Measurements from ENCODE around the gene KRTAP10-3. TPM values are rescaled to one million over a fixed set of nuclear protein-coding genes. Genes with fewer than 3 reads are reported as not detected.
A peak's percentile ranks its signal among the peaks of the same experiment; 100 is the strongest.

KRTAP10-3 gene
- total RNA-seq, 1 experiment from 2014 or later: not detected

DNA sequence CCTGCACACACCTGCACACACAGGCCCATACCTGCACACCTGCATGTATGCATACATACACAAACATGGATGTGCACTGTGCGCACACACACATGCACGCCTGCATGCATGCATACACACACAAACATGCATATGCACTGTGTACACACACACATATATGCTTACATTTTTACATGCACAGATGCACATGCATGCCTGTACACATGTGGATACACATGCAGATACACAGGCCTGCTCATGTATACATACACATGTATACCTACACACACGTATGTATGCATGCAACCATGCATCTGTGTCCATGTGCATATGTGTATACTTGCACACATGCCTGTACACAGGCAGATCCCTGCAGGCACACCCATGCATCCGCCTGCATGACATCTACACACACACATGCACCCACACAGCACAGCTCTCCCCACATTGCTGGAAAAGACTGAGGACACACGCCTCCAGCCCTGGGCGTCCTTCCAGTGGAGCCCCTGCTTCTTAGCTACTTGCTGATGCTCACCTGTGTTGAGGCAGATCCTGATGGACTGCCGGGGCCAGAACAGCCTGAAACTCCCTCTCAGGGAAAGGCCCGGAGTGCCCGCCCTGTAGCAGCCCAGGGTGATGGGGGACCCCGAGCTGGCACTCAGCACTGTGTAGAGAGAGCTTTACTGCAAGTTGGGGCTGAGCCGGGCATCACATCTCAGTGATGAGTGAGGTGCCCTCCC, 47.2 kb downstream of the KRTAP10-3 start:
- CTCF ChIA-PET: interaction anchor here (0.5 to 2.5 kb wide), 3 partner anchors 69 to 282 kb away, joined by 3 to 28 read pairs (median 8); partner anchors contain the start of gene KRTAP10-5
- peaks cover 37% of the 10 kb centered on the region for H3K27me3 Mint-ChIP-seq (ENCODE audit: unreplicated experiment)
- no peak overlapping the region for H3K27ac Mint-ChIP-seq (ENCODE audit: unreplicated experiment)
- no peaks in the 10 kb centered on the region for H3K9me3 Mint-ChIP-seq (ENCODE audit: low read depth, unreplicated experiment)
- no peaks in the 10 kb centered on the region for H3K4me1 Mint-ChIP-seq (ENCODE audit: low read depth, unreplicated experiment)
- H3K36me3 Mint-ChIP-seq (ENCODE audit: insufficient read depth, unreplicated experiment): no peaks in the 10 kb centered on the region
- no peak overlapping the region for H3K4me3 Mint-ChIP-seq (ENCODE audit: low read depth, unreplicated experiment)
- DNase-seq: no peak
- BruUV-seq (replicated peaks): no TSS peak
- intact Hi-C loops (cut with micrococcal nuclease; ENCODE audit: unreplicated experiment): loop anchor here (2.0 kb wide), 1 partner anchor 281 kb away; no protein-coding TSS in a partner anchor
- TF ChIP-seq, protein P1, sequence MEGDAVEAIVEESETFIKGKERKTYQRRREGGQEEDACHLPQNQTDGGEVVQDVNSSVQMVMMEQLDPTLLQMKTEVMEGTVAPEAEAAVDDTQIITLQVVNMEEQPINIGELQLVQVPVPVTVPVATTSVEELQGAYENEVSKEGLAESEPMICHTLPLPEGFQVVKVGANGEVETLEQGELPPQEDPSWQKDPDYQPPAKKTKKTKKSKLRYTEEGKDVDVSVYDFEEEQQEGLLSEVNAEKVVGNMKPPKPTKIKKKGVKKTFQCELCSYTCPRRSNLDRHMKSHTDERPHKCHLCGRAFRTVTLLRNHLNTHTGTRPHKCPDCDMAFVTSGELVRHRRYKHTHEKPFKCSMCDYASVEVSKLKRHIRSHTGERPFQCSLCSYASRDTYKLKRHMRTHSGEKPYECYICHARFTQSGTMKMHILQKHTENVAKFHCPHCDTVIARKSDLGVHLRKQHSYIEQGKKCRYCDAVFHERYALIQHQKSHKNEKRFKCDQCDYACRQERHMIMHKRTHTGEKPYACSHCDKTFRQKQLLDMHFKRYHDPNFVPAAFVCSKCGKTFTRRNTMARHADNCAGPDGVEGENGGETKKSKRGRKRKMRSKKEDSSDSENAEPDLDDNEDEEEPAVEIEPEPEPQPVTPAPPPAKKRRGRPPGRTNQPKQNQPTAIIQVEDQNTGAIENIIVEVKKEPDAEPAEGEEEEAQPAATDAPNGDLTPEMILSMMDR (IDR thresholded peaks at IDR 0.05; ENCODE audit: unreplicated experiment): no peak

DNA sequence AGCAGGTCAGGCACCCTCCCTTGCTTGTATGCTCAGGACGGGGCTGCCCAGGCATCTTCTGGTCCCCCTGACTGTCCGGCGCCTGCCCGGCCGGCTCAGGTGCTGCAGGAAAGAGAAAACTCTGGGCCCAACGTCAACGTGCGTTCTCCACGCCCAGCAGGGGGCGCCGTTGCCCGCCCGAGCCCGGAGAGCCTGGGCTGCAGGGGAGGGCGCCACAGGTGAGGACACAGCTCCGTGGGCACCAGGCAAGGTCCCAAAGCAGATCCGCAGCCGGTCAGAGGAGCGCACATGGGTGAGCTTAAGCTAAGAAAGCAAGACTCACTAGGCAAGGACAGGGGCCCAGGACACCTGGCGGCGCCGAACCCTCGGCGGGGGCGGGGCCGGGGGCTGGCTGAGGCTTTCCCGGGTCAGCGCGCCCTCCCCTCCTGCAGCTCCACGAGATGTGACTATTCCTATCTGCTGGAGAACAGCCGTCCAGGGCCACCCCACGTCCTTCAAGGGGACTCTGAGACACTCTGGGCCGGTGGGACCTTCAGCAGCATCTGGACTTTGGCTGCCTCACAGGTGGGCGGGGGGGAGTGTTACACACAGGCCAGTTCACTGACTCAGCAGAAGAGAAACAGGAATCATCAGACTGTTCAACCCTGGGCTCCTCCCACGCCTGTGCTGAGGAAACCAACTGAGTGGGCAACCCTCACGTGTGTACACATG, 47.9 kb downstream of the KRTAP10-3 start:
- no peak overlapping the region for H3K27ac Mint-ChIP-seq (ENCODE audit: unreplicated experiment)
- no TSS peak for BruUV-seq (replicated peaks)
- CTCF ChIA-PET: interaction anchor here (0.5 to 2.5 kb wide), 4 partner anchors 70 to 283 kb away, joined by 3 to 28 read pairs (median 6); partner anchors contain the start of gene KRTAP10-5
- no peaks in the 10 kb centered on the region for H3K36me3 Mint-ChIP-seq (ENCODE audit: insufficient read depth, unreplicated experiment)
- TF ChIP-seq, protein P1 (IDR thresholded peaks at IDR 0.05; ENCODE audit: unreplicated experiment): peak; percentile 60
- DNase-seq: peak; percentile 82
- H3K27me3 Mint-ChIP-seq (ENCODE audit: unreplicated experiment): peaks cover 35% of the 10 kb centered on the region
- intact Hi-C loops (cut with micrococcal nuclease; ENCODE audit: unreplicated experiment): loop anchor here (2.0 kb wide), 1 partner anchor 282 kb away; no protein-coding TSS in a partner anchor
- H3K9me3 Mint-ChIP-seq (ENCODE audit: low read depth, unreplicated experiment): no peaks in the 10 kb centered on the region
- no peaks in the 10 kb centered on the region for H3K4me1 Mint-ChIP-seq (ENCODE audit: low read depth, unreplicated experiment)
- H3K4me3 Mint-ChIP-seq (ENCODE audit: low read depth, unreplicated experiment): no peak overlapping the region

DNA sequence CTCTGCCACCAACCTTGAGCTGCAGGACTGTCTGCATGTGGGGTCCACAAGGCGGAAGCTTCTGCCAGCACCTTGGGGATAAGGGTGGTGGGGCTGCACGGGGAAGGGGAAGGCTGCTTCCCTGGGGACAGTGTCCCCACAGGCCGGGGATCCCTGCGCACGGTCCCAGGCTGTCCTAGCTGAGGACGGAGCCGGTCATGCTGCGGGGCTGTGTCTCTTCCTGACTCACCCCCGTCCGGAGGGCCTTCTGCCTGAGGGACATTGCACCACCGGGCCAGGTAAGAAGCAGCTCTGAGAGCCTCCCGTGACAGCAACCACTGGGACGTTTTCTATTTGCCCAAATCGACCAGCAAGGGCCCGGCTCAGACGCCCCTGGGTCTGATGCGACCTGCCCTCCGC, 48.5 kb downstream of the KRTAP10-3 start:
- peaks cover 35% of the 10 kb centered on the region for H3K27me3 Mint-ChIP-seq (ENCODE audit: unreplicated experiment)
- CTCF ChIA-PET: interaction anchor here (1.1 to 2.5 kb wide), 3 partner anchors 172 to 283 kb away, joined by 3 to 28 read pairs (median 8); no protein-coding TSS in a partner anchor
- H3K36me3 Mint-ChIP-seq (ENCODE audit: insufficient read depth, unreplicated experiment): no peaks in the 10 kb centered on the region
- TF ChIP-seq, protein P1 (IDR thresholded peaks at IDR 0.05; ENCODE audit: unreplicated experiment): no peak
- H3K9me3 Mint-ChIP-seq (ENCODE audit: low read depth, unreplicated experiment): no peaks in the 10 kb centered on the region
- no peak for DNase-seq
- H3K27ac Mint-ChIP-seq (ENCODE audit: unreplicated experiment): no peak overlapping the region
- intact Hi-C loops (cut with micrococcal nuclease; ENCODE audit: unreplicated experiment): loop anchor here (2.0 kb wide), 1 partner anchor 283 kb away; no protein-coding TSS in a partner anchor
- H3K4me3 Mint-ChIP-seq (ENCODE audit: low read depth, unreplicated experiment): no peak overlapping the region
- no peaks in the 10 kb centered on the region for H3K4me1 Mint-ChIP-seq (ENCODE audit: low read depth, unreplicated experiment)
- BruUV-seq (replicated peaks): no TSS peak

DNA sequence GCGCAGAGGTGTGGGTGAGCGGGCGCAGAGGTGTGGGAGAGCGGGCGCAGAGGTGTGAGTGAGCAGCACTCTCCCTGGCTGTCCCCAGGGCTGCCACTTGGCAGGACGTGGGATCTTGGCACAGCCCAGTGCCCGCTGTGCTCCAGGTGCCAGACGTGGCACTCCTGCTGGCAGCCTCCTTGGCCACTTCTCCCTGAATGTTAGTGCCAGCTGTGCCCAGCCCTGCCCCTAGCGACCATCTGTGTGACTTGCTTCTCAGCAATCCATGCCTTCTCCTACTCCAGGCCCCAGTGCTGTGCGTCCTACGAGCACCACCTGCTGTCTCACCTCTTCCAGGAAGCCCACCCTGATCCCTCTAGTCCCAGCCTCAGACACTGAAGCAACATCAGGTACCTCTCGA, 49.1 kb downstream of the KRTAP10-3 start:
- TF ChIP-seq, protein P1 (IDR thresholded peaks at IDR 0.05; ENCODE audit: unreplicated experiment): peak; percentile 17
- H3K9me3 Mint-ChIP-seq (ENCODE audit: low read depth, unreplicated experiment): no peaks in the 10 kb centered on the region
- CTCF ChIA-PET: interaction anchor here (0.6 to 2.5 kb wide), 3 partner anchors 233 to 418 kb away, joined by 5 to 28 read pairs (median 8); no protein-coding TSS in a partner anchor
- H3K27ac Mint-ChIP-seq (ENCODE audit: unreplicated experiment): no peak overlapping the region
- H3K27me3 Mint-ChIP-seq (ENCODE audit: unreplicated experiment): peaks cover 35% of the 10 kb centered on the region
- BruUV-seq (replicated peaks): no TSS peak
- intact Hi-C loops (cut with micrococcal nuclease; ENCODE audit: unreplicated experiment): no loop called here
- H3K36me3 Mint-ChIP-seq (ENCODE audit: insufficient read depth, unreplicated experiment): no peaks in the 10 kb centered on the region
- no peak overlapping the region for H3K4me3 Mint-ChIP-seq (ENCODE audit: low read depth, unreplicated experiment)
- DNase-seq: peak; percentile 68
- no peaks in the 10 kb centered on the region for H3K4me1 Mint-ChIP-seq (ENCODE audit: low read depth, unreplicated experiment)

Measured in Calu3 (cell line).